Endothelial cell (in vitro differentiated cells): ENCODE measurements around the gene FGGY. TPM values are rescaled to one million over a fixed set of nuclear protein-coding genes. Genes with fewer than 3 reads are reported as not detected.
A peak's percentile ranks its signal among the peaks of the same experiment; 100 is the strongest.

Experiments
- DNase-seq: peaks from one replicate; pipeline ENCODE4 v3.0.0; 2021; ENCODE audit warnings: low spot score
- H3K27ac Mint-ChIP-seq: one replicate; pipeline ENCODE4 v1.8.0; 2021; ENCODE audit warnings: mixed read lengths, inconsistent platforms; ENCODE audit not compliant: unreplicated experiment
- H3K27me3 Mint-ChIP-seq: one replicate; pipeline ENCODE4 v1.8.0; 2021; ENCODE audit warnings: mild to moderate bottlenecking, moderate library complexity, mixed read lengths, inconsistent platforms; ENCODE audit not compliant: unreplicated experiment
- H3K36me3 Mint-ChIP-seq: one replicate; pipeline ENCODE4 v1.8.0; 2021; ENCODE audit warnings: mild to moderate bottlenecking, low read depth, mixed read lengths, inconsistent platforms; ENCODE audit not compliant: unreplicated experiment
- H3K4me1 Mint-ChIP-seq: one replicate; pipeline ENCODE4 v1.8.0; 2021; ENCODE audit warnings: mild to moderate bottlenecking, mixed read lengths, inconsistent platforms; ENCODE audit not compliant: unreplicated experiment
- H3K4me3 Mint-ChIP-seq: one replicate; pipeline ENCODE4 v1.8.0; 2021; ENCODE audit warnings: mild to moderate bottlenecking, mixed read lengths, inconsistent platforms; ENCODE audit not compliant: unreplicated experiment
- H3K9me3 Mint-ChIP-seq: one replicate; pipeline ENCODE4 v1.8.0; 2021; ENCODE audit warnings: mixed read lengths, inconsistent platforms; ENCODE audit not compliant: unreplicated experiment
- total RNA-seq: library from RNA; stranded (reverse); fragmentation: NEBNext Ultra II Directional; extraction: Animal tissue kit (Norgen Biotek cat#: 25700); gene quantifications from one replicate; pipeline ENCODE4 v1.2.1, GENCODE V29; 2021; ENCODE audit not compliant: unreplicated experiment
- TF ChIP-seq, protein P1 (sequence below): fragments of 200-600 bp; sonication (generic); IDR thresholded peaks from one replicate; pipeline ENCODE4 v1.5.0; 2021; ENCODE audit warnings: antibody characterized with exemption; ENCODE audit not compliant: unreplicated experiment

FGGY gene
- total RNA-seq, 1 donor from 2014 or later: 41.2 TPM

- Mint-ChIP-seq H3K4me3 (no peak overlapping the region), H3K36me3 (no peaks in the 10 kb centered on the region), H3K4me1 (peaks cover 8% of the 10 kb centered on the region), H3K27me3 (peaks cover 2% of the 10 kb centered on the region), H3K9me3 (no peaks in the 10 kb centered on the region), H3K27ac (no peak overlapping the region)
- TF ChIP-seq, protein P1, sequence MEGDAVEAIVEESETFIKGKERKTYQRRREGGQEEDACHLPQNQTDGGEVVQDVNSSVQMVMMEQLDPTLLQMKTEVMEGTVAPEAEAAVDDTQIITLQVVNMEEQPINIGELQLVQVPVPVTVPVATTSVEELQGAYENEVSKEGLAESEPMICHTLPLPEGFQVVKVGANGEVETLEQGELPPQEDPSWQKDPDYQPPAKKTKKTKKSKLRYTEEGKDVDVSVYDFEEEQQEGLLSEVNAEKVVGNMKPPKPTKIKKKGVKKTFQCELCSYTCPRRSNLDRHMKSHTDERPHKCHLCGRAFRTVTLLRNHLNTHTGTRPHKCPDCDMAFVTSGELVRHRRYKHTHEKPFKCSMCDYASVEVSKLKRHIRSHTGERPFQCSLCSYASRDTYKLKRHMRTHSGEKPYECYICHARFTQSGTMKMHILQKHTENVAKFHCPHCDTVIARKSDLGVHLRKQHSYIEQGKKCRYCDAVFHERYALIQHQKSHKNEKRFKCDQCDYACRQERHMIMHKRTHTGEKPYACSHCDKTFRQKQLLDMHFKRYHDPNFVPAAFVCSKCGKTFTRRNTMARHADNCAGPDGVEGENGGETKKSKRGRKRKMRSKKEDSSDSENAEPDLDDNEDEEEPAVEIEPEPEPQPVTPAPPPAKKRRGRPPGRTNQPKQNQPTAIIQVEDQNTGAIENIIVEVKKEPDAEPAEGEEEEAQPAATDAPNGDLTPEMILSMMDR: no peak
- no peak for DNase-seq
Measured at GRCh38 chr1:59776960-59777852, 480.3 kb downstream of the FGGY start.

GRCh38 chr1:59779949-59780348 lies 483.1 kb downstream of the FGGY start:
- DNase-seq: no peak
- no peaks in the 10 kb centered on the region for H3K9me3 Mint-ChIP-seq
- H3K4me3 Mint-ChIP-seq: no peak overlapping the region
- no peak overlapping the region for H3K27ac Mint-ChIP-seq
- TF ChIP-seq, protein P1: peak; percentile 54
- peaks cover 2% of the 10 kb centered on the region for H3K27me3 Mint-ChIP-seq
- H3K36me3 Mint-ChIP-seq: no peaks in the 10 kb centered on the region
- H3K4me1 Mint-ChIP-seq: peaks cover 6% of the 10 kb centered on the region

GRCh38 chr1:59788825-59789224 lies 491.9 kb downstream of the FGGY start:
- H3K9me3 Mint-ChIP-seq: peaks cover 3% of the 10 kb centered on the region
- H3K4me1 Mint-ChIP-seq: no peaks in the 10 kb centered on the region
- peaks cover 12% of the 10 kb centered on the region for H3K36me3 Mint-ChIP-seq
- H3K27me3 Mint-ChIP-seq: no peaks in the 10 kb centered on the region
- DNase-seq: no peak
- TF ChIP-seq, protein P1: no peak
- no peak overlapping the region for H3K4me3 Mint-ChIP-seq
- H3K27ac Mint-ChIP-seq: no peak overlapping the region

DNA sequence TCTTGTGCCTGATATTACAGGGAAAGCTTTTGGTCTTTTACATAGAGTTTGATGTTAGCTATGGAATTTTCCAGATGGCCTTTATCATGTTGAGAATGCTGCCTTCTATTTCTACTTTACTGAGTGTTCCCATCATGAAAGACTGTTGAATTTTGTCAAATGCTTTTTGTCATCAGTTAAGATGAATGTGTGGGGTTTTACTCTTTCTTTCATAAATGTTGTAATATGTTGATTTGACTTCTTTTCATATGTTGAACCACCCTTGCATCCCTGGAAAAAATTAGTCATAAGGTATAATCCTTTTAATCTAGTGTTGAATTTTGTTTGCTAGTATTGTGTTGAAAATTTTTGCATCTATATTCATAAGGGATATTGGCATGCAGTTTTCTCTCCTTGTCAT lies 501.7 kb downstream of the FGGY start:
- H3K27ac Mint-ChIP-seq: no peak overlapping the region
- H3K4me1 Mint-ChIP-seq: peaks cover 6% of the 10 kb centered on the region
- no peak overlapping the region for H3K4me3 Mint-ChIP-seq
- DNase-seq: no peak
- TF ChIP-seq, protein P1: no peak
- no peaks in the 10 kb centered on the region for H3K36me3 Mint-ChIP-seq
- H3K9me3 Mint-ChIP-seq: no peaks in the 10 kb centered on the region
- H3K27me3 Mint-ChIP-seq: no peaks in the 10 kb centered on the region

DNA sequence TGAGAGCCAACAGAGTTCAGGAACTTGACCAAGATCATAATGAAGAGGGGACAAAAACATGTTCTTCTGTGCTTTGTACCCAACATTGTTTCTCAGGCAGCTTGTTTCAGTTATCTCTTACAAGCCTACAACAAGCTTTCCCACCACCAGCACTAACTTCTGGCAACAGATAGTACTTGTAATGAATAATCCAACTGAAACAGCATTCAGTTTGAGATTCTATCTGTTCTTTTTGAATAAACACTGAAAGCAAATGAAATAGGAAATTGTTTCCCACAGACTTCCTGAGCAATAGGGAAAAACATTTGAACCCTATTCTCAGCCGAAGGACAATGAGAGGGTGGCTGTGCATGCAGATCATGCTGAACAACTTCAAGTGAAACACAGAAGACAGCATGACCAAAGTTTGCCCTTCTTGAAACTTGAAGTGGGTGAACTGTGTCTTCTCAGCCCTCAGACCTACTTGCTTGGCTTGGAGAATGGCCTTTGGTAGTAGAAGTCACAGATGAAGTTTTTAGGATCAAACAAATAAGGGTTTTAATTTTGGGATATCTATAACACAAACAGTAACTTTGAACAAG lies 506.7 kb downstream of the FGGY start:
- no peak for DNase-seq
- TF ChIP-seq, protein P1: no peak
- H3K27me3 Mint-ChIP-seq: peaks cover 1% of the 10 kb centered on the region
- peaks cover 12% of the 10 kb centered on the region for H3K4me1 Mint-ChIP-seq
- no peaks in the 10 kb centered on the region for H3K36me3 Mint-ChIP-seq
- no peaks in the 10 kb centered on the region for H3K9me3 Mint-ChIP-seq
- H3K4me3 Mint-ChIP-seq: no peak overlapping the region
- peak overlapping the region; percentile 10 for H3K27ac Mint-ChIP-seq
